Keratinocyte (primary cell): ENCODE data around the gene BCAS1. TPM values are rescaled to one million over a fixed set of nuclear protein-coding genes. Genes with fewer than 3 reads are reported as not detected.

Experiments
- DNase-seq: peaks from one replicate; pipeline ENCODE4 v3.0.0-alpha.2; 2011; ENCODE audit warnings: low read depth, missing footprints, low spot score
- FAIRE-seq: peaks from 2 replicates; lab custom pipeline; 2011; peaks lifted over from hg19 to GRCh38; lab: Jason Lieb, UNC
- H2AFZ ChIP-seq: 2 replicates; pipeline ENCODE4 v1.6.0; 2012; ENCODE audit warnings: low read length, control low read depth, inconsistent platforms; ENCODE audit not compliant: control insufficient read depth
- H3K27ac ChIP-seq: 2 replicates; pipeline ENCODE4 v1.5.1; 2011; ENCODE audit warnings: low read length; ENCODE audit not compliant: control insufficient read depth, insufficient read depth
- H3K27me3 ChIP-seq: 3 replicates; pipeline ENCODE4 v1.6.0; 2011; ENCODE audit warnings: low read length; ENCODE audit not compliant: control insufficient read depth, insufficient read depth; ENCODE audit errors: extremely low read depth
- H3K36me3 ChIP-seq, 2 experiments: 2 replicates in 1 of 2; 3 replicates in 1 of 2; pipeline ENCODE4 v1.5.1; 2011; ENCODE audit warnings: low read length in 2 of 2, mild to moderate bottlenecking in 1 of 2; ENCODE audit not compliant: control insufficient read depth in 2 of 2, insufficient read depth in 2 of 2; ENCODE audit errors: extremely low read depth in 1 of 2
- H3K4me1 ChIP-seq: 3 replicates; pipeline ENCODE4 v1.5.1; 2011; ENCODE audit warnings: low read length; ENCODE audit not compliant: control insufficient read depth, insufficient read depth; ENCODE audit errors: extremely low read depth
- H3K4me2 ChIP-seq: 3 replicates; pipeline ENCODE4 v1.6.0; 2011; ENCODE audit warnings: low read depth, low read length; ENCODE audit not compliant: control insufficient read depth, insufficient read depth; ENCODE audit errors: extremely low read depth
- H3K4me3 ChIP-seq, 3 experiments: fragments of 200-600 bp in 1 of 3; sonication (generic) in 1 of 3; 2 replicates in 2 of 3; 3 replicates in 1 of 3; pipeline ENCODE4 v1.5.1; 2011 to 2016; ENCODE audit warnings: low read length in 3 of 3, mild to moderate bottlenecking in 3 of 3, control low read depth in 2 of 3, inconsistent platforms in 1 of 3, low read depth in 1 of 3, mixed read lengths in 1 of 3, mixed run types in 1 of 3, moderate library complexity in 1 of 3; ENCODE audit not compliant: control insufficient read depth in 2 of 3, insufficient read depth in 2 of 3; ENCODE audit errors: extremely low read depth in 1 of 3
- H3K79me2 ChIP-seq: 2 replicates; pipeline ENCODE4 v1.6.0; 2012; ENCODE audit warnings: low read length; ENCODE audit not compliant: control insufficient read depth, insufficient read depth
- H3K9ac ChIP-seq: 3 replicates; pipeline ENCODE4 v1.6.0; 2011; ENCODE audit warnings: low read length; ENCODE audit not compliant: control insufficient read depth, insufficient read depth; ENCODE audit errors: extremely low read depth
- H3K9me1 ChIP-seq: 3 replicates; pipeline ENCODE4 v1.6.0; 2011; ENCODE audit warnings: low read length; ENCODE audit not compliant: control insufficient read depth, insufficient read depth; ENCODE audit errors: extremely low read depth
- H3K9me3 ChIP-seq: 2 replicates; pipeline ENCODE4 v1.5.1; 2012; ENCODE audit warnings: low read depth, low read length; ENCODE audit not compliant: control insufficient read depth
- H4K20me1 ChIP-seq: 3 replicates; pipeline ENCODE4 v1.6.0; 2011; ENCODE audit warnings: low read length; ENCODE audit not compliant: control insufficient read depth, insufficient read depth; ENCODE audit errors: extremely low read depth
- EZH2 ChIP-seq: IDR thresholded peaks from one replicate; pipeline ENCODE4 v1.6.1; 2012; ENCODE audit warnings: inconsistent platforms, mild to moderate bottlenecking, low read length, moderate library complexity
- dilution Hi-C: fragments of 300-500 bp; cut with MboI; formaldehyde crosslinking; loops from one replicate; pipeline ENCODE4 v1.7.0; 2020; ENCODE audit warnings: low sequenced_read_pairs; ENCODE audit not compliant: extremely low pct_ligation_motif_present
- polyA plus RNA-seq, 5 experiments: library from polyadenylated mRNA; depleted of rRNA in 3 of 5; stranded (reverse) in 3 of 5; stranded (forward) in 1 of 5; unstranded in 1 of 5; fragments of >200 nt; gene quantifications; 1 replicate in 1 of 5; 2 replicates in 3 of 5; 3 replicates in 1 of 5; pipeline versions ENCODE4 v1.2.1 to v1.2.3, GENCODE V29; 2011 to 2012; ENCODE audit warnings: missing spikeins in 2 of 5, low read depth in 1 of 5, low replicate concordance in 1 of 5
- TF ChIP-seq, protein P1 (sequence below), 3 experiments: IDR thresholded peaks in 1 of 3; conservative IDR thresholded peaks in 1 of 3; optimal IDR thresholded peaks in 1 of 3; 2 replicates in 2 of 3; 3 replicates in 1 of 3; pipeline versions ENCODE3 to v1.5.1; 2011; ENCODE audit warnings: low read length in 3 of 3, mild to moderate bottlenecking in 3 of 3, moderate library complexity in 2 of 3, control low read depth in 1 of 3, inconsistent platforms in 1 of 3; ENCODE audit not compliant: insufficient read depth in 2 of 3; ENCODE audit errors: extremely low read depth in 1 of 3

Gene BCAS1
- polyA plus RNA-seq, 1 donor (not counting 4 experiments of a cell fraction or from before 2014, with no cell fraction given), result not detected

DNA sequence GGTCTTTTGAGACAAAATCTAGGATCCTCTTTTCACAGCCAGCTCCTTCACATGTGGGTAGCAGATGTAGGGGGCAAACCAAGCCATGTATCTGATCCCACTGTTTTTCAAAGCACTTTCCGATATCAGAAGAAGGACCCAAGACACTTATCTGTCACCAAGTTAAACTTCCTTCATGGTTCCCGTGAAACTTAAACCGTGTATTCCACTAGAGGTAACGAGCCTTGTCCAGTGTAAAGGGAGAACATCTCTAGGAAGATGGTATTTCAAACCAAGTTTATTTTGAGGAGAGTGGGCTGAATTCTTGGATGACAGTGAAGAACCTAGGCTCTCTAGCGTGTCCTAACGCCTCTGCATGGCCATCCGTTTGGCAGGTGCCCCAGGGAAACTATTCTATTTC is 76.3 kb downstream of the BCAS1 start:
- TF ChIP-seq, protein P1, sequence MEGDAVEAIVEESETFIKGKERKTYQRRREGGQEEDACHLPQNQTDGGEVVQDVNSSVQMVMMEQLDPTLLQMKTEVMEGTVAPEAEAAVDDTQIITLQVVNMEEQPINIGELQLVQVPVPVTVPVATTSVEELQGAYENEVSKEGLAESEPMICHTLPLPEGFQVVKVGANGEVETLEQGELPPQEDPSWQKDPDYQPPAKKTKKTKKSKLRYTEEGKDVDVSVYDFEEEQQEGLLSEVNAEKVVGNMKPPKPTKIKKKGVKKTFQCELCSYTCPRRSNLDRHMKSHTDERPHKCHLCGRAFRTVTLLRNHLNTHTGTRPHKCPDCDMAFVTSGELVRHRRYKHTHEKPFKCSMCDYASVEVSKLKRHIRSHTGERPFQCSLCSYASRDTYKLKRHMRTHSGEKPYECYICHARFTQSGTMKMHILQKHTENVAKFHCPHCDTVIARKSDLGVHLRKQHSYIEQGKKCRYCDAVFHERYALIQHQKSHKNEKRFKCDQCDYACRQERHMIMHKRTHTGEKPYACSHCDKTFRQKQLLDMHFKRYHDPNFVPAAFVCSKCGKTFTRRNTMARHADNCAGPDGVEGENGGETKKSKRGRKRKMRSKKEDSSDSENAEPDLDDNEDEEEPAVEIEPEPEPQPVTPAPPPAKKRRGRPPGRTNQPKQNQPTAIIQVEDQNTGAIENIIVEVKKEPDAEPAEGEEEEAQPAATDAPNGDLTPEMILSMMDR (optimal IDR thresholded peaks at IDR 0.05 in 1 of 3, IDR thresholded peaks at IDR 0.05 in 1 of 3, conservative IDR thresholded peaks at IDR 0.05 in 1 of 3; ENCODE audit: extremely low read depth in 1 of 3, insufficient read depth in 2 of 3, low read length in 3 of 3), result no peak
- TF ChIP-seq EZH2, result no peak
- no peak for FAIRE-seq
- H3K4me1 ChIP-seq, result no peaks in the 10 kb centered on the region
- H3K9me1 ChIP-seq, result no peaks in the 10 kb centered on the region
- no peak overlapping the region for H3K4me2 ChIP-seq
- H3K79me2 ChIP-seq, result no peaks in the 10 kb centered on the region
- no peak for DNase-seq
- H2AFZ ChIP-seq, result no peak overlapping the region
- no peaks in the 10 kb centered on the region for H3K36me3 ChIP-seq
- H3K27ac ChIP-seq, result no peak overlapping the region
- H3K9ac ChIP-seq, result no peak overlapping the region
- no peaks in the 10 kb centered on the region for H4K20me1 ChIP-seq
- dilution Hi-C loops, result no loop called here
- no peak overlapping the region for H3K4me3 ChIP-seq
- no peaks in the 10 kb centered on the region for H3K9me3 ChIP-seq
- no peaks in the 10 kb centered on the region for H3K27me3 ChIP-seq

DNA sequence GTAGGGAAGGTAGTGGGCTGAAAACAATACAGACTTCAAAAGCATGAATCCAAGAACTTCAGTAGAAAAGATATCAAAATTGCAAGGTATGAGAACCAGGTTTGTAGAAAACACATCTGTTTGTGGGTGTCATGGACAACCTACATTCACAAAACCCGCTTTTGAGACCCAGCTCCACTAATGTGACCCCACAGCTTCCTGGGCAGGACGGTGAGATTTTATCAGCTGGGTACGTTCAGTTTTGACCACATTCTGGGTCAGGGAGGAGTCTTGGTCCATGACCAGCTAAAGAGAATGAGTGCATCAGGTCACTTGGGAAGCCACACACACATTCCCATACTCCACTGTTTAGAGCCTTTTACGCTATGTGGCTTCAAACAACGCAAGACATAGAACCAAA is 77.1 kb downstream of the BCAS1 start:
- TF ChIP-seq, protein P1 (optimal IDR thresholded peaks at IDR 0.05 in 1 of 3, IDR thresholded peaks at IDR 0.05 in 1 of 3, conservative IDR thresholded peaks at IDR 0.05 in 1 of 3; ENCODE audit: extremely low read depth in 1 of 3, insufficient read depth in 2 of 3, low read length in 3 of 3), result no peak
- no peak for TF ChIP-seq EZH2
- no peaks in the 10 kb centered on the region for H4K20me1 ChIP-seq
- no peak overlapping the region for H3K27ac ChIP-seq
- FAIRE-seq, result no peak
- no peak overlapping the region for H3K9ac ChIP-seq
- no peaks in the 10 kb centered on the region for H3K9me3 ChIP-seq
- H3K27me3 ChIP-seq, result no peaks in the 10 kb centered on the region
- dilution Hi-C loops, result no loop called here
- no peak overlapping the region for H3K4me3 ChIP-seq
- H3K36me3 ChIP-seq, result no peaks in the 10 kb centered on the region
- H3K79me2 ChIP-seq, result no peaks in the 10 kb centered on the region
- H2AFZ ChIP-seq, result no peak overlapping the region
- no peaks in the 10 kb centered on the region for H3K9me1 ChIP-seq
- DNase-seq, result no peak
- no peaks in the 10 kb centered on the region for H3K4me1 ChIP-seq
- H3K4me2 ChIP-seq, result no peak overlapping the region
